A549 (cell line): ENCODE results near the gene IGF1R. TPM values are rescaled to one million over a fixed set of nuclear protein-coding genes. Genes with fewer than 3 reads are reported as not detected.

Source experiments
- ATAC-seq, 2 experiments: fragments of 200-7000 bp in 1 of 2; fragments of >200 bp in 1 of 2; cut with Nextera tagmentation in 1 of 2; cut with Tn5 transposase in 1 of 2; 3 replicates each; pipeline versions ENCODE4 v1.8.0 to v1.9.1; 2018 to 2020; ENCODE audit warnings: mild to moderate bottlenecking in 1 of 2, moderate library complexity in 1 of 2
- CTCF ChIA-PET: fragments of 300-600 bp; sonication (Branson Sonifier 250); formaldehyde crosslinking; extraction: SDS; loops from one replicate; lab custom pipeline; 2021; ENCODE audit warnings: antibody characterized with exemption, inconsistent platforms; lab: Yijun Ruan, JAX
- POLR2A ChIA-PET: fragments of 350-600 bp; formaldehyde crosslinking; extraction: SDS; loops from one replicate; lab custom pipeline; 2021; ENCODE audit warnings: antibody characterized with exemption, inconsistent platforms; lab: Yijun Ruan, JAX
- DNase-seq, 2 experiments: peaks; one replicate each; pipeline versions ENCODE4 v3.0.0 to v3.0.0-alpha.2; 2011 to 2016; ENCODE audit warnings: low read depth in 1 of 2, low spot score in 1 of 2
- FAIRE-seq: peaks from 2 replicates; lab custom pipeline; 2011; peaks lifted over from hg19 to GRCh38; lab: Jason Lieb, UNC
- H3K27ac ChIP-seq, 2 experiments: fragments of >200 bp; sonication (Bioruptor Twin); formaldehyde crosslinking; 3 replicates each; pipeline ENCODE4 v1.5.1; 2016 to 2017
- H3K4me1 ChIP-seq: fragments of >200 bp; sonication (Bioruptor Twin); formaldehyde crosslinking; 3 replicates; pipeline ENCODE4 v1.6.1; 2016
- H3K4me2 ChIP-seq: fragments of >200 bp; sonication (Bioruptor Twin); formaldehyde crosslinking; 3 replicates; pipeline ENCODE4 v1.6.1; 2016
- H3K4me3 ChIP-seq: fragments of >200 bp; sonication (Bioruptor Twin); formaldehyde crosslinking; 3 replicates; pipeline ENCODE4 v1.5.1; 2016
- H3K9me3 ChIP-seq: fragments of >200 bp; sonication (Bioruptor Twin); formaldehyde crosslinking; 3 replicates; pipeline ENCODE4 v1.6.1; 2016
- CHD4 ChIP-seq: fragments of 200-600 bp; sonication (generic); IDR thresholded peaks from 2 replicates; pipeline ENCODE4 v1.6.1; 2016; ENCODE audit warnings: antibody characterized with exemption, mild to moderate bottlenecking, borderline replicate concordance
- EHF ChIP-seq: fragments of 250-450 bp; sonication (Bioruptor Pico); IDR thresholded peaks from 2 replicates; pipeline ENCODE4 v1.5.0; 2020; ENCODE audit warnings: mild to moderate bottlenecking
- HDAC2 ChIP-seq: fragments of 200-600 bp; sonication (generic); IDR thresholded peaks from 2 replicates; pipeline ENCODE4 v1.6.1; 2016
- HOXB5 ChIP-seq: fragments of 250-450 bp; sonication (Bioruptor Pico); IDR thresholded peaks from 2 replicates; pipeline ENCODE4 v1.5.0; 2020; ENCODE audit warnings: mild to moderate bottlenecking, moderate library complexity
- JUNB ChIP-seq: fragments of >200 bp; sonication (Bioruptor Twin); formaldehyde crosslinking; IDR thresholded peaks from 2 replicates; pipeline ENCODE4 v1.6.1; 2016
- MYC ChIP-seq: IDR thresholded peaks from 2 replicates; pipeline ENCODE4 v1.6.1; 2012; ENCODE audit warnings: mild to moderate bottlenecking, inconsistent platforms, low read length, improper control_type of control experiment, borderline replicate concordance
- RARB ChIP-seq: fragments of 250-450 bp; sonication (Bioruptor Pico); IDR thresholded peaks from 2 replicates; pipeline ENCODE4 v1.8.0; 2021; ENCODE audit warnings: mild to moderate bottlenecking, moderate library complexity
- RNF2 ChIP-seq: fragments of 200-600 bp; sonication (generic); IDR thresholded peaks from 2 replicates; pipeline ENCODE4 v1.6.1; 2016; ENCODE audit warnings: low read depth, mild to moderate bottlenecking, antibody characterized with exemption, moderate library complexity, borderline replicate concordance
- SMC3 ChIP-seq: fragments of >200 bp; sonication (Bioruptor Twin); formaldehyde crosslinking; IDR thresholded peaks from 3 replicates; pipeline ENCODE4 v1.6.1; 2018; ENCODE audit warnings: inconsistent platforms
- WGBS: methylation state at CpG from one replicate; pipeline ENCODE4 v1.1.6; 2017; ENCODE audit errors: missing lambda C conversion rate; 5-methylcytosine and 5-hydroxymethylcytosine counted together
- polyA plus RNA-seq, 4 experiments: library from polyadenylated mRNA; depleted of rRNA in 3 of 4; stranded (reverse); fragments of >200 nt; fragmentation: RNase III in 1 of 4; extraction: RNeasy Plus Mini Kit Qiagen cat#74134 plus additional on column Dnase treatment in 1 of 4; gene quantifications; 2 replicates in 3 of 4; 3 replicates in 1 of 4; pipeline ENCODE4 v1.2.3, GENCODE V29; 2011 to 2017
- TF ChIP-seq, protein P1 (sequence below): fragments of 200-600 bp; sonication (generic); IDR thresholded peaks from 2 replicates; pipeline ENCODE4 v1.6.1; 2016; ENCODE audit warnings: antibody characterized with exemption, mild to moderate bottlenecking, moderate library complexity
- TF ChIP-seq, protein P2 (sequence below): IDR thresholded peaks from 2 replicates; pipeline ENCODE4 v1.6.1; 2012
- TF ChIP-seq, protein P3 (sequence below): fragments of 150-350 bp; IDR thresholded peaks from 2 replicates; pipeline ENCODE4 v1.6.1; 2014; ENCODE audit warnings: low read depth, mild to moderate bottlenecking, low read length
- TF ChIP-seq, protein P4 (sequence below): IDR thresholded peaks from 2 replicates; pipeline ENCODE4 v1.6.1; 2012
- TF ChIP-seq, protein P5 (sequence below): fragments of 450-650 bp; IDR thresholded peaks from 2 replicates; pipeline ENCODE4 v1.6.1; 2014; ENCODE audit warnings: antibody characterized with exemption
- TF ChIP-seq, protein P6 (sequence below): IDR thresholded peaks from 2 replicates; pipeline ENCODE4 v1.6.1; 2012; ENCODE audit warnings: low read depth, borderline replicate concordance

IGF1R gene
- polyA plus RNA-seq, 2 of the 4 experiments (the other 2 are of a cell fraction), result 42.6 to 69.5 TPM

DNA sequence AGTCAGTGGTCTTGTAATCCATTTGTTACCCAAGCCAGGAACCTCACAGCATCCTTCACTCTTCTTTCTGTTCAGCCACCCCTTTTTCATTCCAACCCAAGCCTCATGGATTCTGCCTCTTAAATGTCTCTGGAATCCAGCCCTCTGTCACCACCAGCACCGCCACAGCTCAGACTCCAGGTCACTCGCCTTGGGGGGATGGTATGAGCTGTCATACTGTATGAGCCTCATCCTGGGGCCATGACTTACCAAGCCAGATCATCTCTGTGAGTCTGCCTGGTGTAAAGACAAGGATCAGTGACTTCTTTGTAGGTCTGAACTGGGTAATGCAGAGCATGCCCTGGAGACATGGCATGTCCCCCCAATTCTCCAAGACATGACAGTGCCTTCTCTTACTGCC, 279.7 kb downstream of the IGF1R start:
- Histone ChIP-seq H3K4me1 (no peaks in the 10 kb centered on the region), H3K9me3 (no peaks in the 10 kb centered on the region), H3K4me2 (no peak overlapping the region), H3K27ac (0 out of 6 replicates have a peak overlapping the region, but pooled peaks of 1 of the 2 experiments have one; percentile 21), H3K4me3 (no peak overlapping the region)
- DNase-seq (no peak), ATAC-seq (no peak), FAIRE-seq (no peak)
- POLR2A ChIA-PET, result interaction anchor here (0.6 kb wide), 1 partner anchor 279 kb away, joined by 3 read pairs; no protein-coding TSS in a partner anchor
- CTCF ChIA-PET, result interaction anchor here (0.9 to 1.5 kb wide), 4 partner anchors 12 to 148 kb away, joined by 3 to 5 read pairs (median 4); no protein-coding TSS in a partner anchor
- TF ChIP-seq, protein P1, sequence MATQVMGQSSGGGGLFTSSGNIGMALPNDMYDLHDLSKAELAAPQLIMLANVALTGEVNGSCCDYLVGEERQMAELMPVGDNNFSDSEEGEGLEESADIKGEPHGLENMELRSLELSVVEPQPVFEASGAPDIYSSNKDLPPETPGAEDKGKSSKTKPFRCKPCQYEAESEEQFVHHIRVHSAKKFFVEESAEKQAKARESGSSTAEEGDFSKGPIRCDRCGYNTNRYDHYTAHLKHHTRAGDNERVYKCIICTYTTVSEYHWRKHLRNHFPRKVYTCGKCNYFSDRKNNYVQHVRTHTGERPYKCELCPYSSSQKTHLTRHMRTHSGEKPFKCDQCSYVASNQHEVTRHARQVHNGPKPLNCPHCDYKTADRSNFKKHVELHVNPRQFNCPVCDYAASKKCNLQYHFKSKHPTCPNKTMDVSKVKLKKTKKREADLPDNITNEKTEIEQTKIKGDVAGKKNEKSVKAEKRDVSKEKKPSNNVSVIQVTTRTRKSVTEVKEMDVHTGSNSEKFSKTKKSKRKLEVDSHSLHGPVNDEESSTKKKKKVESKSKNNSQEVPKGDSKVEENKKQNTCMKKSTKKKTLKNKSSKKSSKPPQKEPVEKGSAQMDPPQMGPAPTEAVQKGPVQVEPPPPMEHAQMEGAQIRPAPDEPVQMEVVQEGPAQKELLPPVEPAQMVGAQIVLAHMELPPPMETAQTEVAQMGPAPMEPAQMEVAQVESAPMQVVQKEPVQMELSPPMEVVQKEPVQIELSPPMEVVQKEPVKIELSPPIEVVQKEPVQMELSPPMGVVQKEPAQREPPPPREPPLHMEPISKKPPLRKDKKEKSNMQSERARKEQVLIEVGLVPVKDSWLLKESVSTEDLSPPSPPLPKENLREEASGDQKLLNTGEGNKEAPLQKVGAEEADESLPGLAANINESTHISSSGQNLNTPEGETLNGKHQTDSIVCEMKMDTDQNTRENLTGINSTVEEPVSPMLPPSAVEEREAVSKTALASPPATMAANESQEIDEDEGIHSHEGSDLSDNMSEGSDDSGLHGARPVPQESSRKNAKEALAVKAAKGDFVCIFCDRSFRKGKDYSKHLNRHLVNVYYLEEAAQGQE, result no peak
- TF ChIP-seq, protein P2, sequence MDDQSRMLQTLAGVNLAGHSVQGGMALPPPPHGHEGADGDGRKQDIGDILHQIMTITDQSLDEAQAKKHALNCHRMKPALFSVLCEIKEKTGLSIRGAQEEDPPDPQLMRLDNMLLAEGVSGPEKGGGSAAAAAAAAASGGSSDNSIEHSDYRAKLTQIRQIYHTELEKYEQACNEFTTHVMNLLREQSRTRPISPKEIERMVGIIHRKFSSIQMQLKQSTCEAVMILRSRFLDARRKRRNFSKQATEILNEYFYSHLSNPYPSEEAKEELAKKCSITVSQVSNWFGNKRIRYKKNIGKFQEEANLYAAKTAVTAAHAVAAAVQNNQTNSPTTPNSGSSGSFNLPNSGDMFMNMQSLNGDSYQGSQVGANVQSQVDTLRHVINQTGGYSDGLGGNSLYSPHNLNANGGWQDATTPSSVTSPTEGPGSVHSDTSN, result no peak
- TF ChIP-seq, protein P3, sequence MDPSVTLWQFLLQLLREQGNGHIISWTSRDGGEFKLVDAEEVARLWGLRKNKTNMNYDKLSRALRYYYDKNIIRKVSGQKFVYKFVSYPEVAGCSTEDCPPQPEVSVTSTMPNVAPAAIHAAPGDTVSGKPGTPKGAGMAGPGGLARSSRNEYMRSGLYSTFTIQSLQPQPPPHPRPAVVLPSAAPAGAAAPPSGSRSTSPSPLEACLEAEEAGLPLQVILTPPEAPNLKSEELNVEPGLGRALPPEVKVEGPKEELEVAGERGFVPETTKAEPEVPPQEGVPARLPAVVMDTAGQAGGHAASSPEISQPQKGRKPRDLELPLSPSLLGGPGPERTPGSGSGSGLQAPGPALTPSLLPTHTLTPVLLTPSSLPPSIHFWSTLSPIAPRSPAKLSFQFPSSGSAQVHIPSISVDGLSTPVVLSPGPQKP, result no peak
- TF ChIP-seq HOXB5 (CRISPR knock-in tag) (no peak), RNF2 (no peak), CHD4 (no peak)
- 89% methylated on average over 2 of the region's 2 CpGs for WGBS

DNA sequence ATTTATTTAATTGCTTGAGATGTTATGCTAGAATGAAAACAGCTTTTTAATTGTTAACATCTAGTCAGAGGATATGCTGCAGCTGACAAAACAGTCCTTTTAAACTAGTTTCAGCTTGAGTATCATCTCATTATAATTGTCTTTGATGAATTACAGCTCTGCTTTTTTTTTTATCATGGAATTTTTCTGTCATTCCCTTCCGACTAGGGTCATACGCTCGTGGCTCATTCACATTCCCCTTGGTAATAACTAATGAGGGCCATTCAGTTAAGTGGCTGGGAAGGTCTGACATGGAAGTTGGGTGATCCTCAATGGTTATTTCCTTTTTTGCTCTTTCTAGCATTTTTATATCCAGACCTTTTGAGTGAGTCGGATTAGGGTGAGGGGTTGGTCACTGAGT, 282.2 kb downstream of the IGF1R start:
- FAIRE-seq (no peak), ATAC-seq (no peak), DNase-seq (no peak)
- H3K4me1 ChIP-seq, result no peaks in the 10 kb centered on the region
- TF ChIP-seq, protein P4, sequence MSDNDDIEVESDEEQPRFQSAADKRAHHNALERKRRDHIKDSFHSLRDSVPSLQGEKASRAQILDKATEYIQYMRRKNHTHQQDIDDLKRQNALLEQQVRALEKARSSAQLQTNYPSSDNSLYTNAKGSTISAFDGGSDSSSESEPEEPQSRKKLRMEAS, result no peak
- no peak for TF ChIP-seq MYC
- TF ChIP-seq, protein P5, sequence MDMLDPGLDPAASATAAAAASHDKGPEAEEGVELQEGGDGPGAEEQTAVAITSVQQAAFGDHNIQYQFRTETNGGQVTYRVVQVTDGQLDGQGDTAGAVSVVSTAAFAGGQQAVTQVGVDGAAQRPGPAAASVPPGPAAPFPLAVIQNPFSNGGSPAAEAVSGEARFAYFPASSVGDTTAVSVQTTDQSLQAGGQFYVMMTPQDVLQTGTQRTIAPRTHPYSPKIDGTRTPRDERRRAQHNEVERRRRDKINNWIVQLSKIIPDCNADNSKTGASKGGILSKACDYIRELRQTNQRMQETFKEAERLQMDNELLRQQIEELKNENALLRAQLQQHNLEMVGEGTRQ, result no peak
- CTCF ChIA-PET, result interaction anchor here (0.6 to 1.1 kb wide), 3 partner anchors 9 to 251 kb away, joined by 3 to 4 read pairs (median 3); no protein-coding TSS in a partner anchor
- no peak overlapping the region for H3K4me2 ChIP-seq
- H3K9me3 ChIP-seq, result no peaks in the 10 kb centered on the region
- no peak overlapping the region for H3K27ac ChIP-seq
- POLR2A ChIA-PET, result no interaction called here
- H3K4me3 ChIP-seq, result no peak overlapping the region
- WGBS, result 94% methylated on average over 4 of the region's 4 CpGs

DNA sequence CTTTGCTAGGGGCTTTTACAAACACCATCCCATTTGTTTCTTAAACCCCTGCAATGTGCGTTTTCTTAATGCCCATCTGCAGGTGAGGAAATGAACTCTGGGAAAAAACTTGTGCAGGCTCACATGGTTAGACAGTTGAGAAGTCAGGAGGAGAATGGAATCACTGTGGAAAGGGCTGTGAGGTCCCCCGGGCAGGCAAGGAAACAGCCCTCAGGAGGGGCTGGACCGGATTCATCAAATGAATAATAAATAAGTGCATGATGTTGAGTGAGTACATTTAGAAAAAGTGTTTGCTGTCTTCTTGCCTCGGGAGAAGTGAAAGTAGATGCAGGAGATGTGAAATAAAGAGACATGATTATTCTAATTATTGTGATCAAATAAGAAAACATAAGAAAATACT, 282.7 kb downstream of the IGF1R start:
- ATAC-seq (no peak), FAIRE-seq (no peak), DNase-seq (no peak)
- WGBS, result 74% methylated on average over 4 of the region's 4 CpGs
- Histone ChIP-seq H3K9me3 (no peaks in the 10 kb centered on the region), H3K27ac (no peak overlapping the region), H3K4me3 (no peak overlapping the region), H3K4me1 (no peaks in the 10 kb centered on the region), H3K4me2 (no peak overlapping the region)
- ChIA-PET CTCF (interaction anchor here (1.1 to 1.5 kb wide), 4 partner anchors 20 to 170 kb away, joined by 3 to 6 read pairs (median 4); no protein-coding TSS in a partner anchor), POLR2A (no interaction called here)
- TF ChIP-seq, protein P6, sequence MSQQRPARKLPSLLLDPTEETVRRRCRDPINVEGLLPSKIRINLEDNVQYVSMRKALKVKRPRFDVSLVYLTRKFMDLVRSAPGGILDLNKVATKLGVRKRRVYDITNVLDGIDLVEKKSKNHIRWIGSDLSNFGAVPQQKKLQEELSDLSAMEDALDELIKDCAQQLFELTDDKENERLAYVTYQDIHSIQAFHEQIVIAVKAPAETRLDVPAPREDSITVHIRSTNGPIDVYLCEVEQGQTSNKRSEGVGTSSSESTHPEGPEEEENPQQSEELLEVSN, result no peak
- TF ChIP-seq HOXB5 (CRISPR knock-in tag) (no peak), JUNB (no peak), EHF (CRISPR knock-in tag) (no peak), RARB (CRISPR knock-in tag) (no peak), HDAC2 (no peak), SMC3 (no peak)
- TF ChIP-seq, protein P5, result no peak
- TF ChIP-seq, protein P3, result no peak
